Neural cell (in vitro differentiated cells): Measurements from ENCODE around the gene SSBP4.

ENCODE experiments used
- CTCF ChIP-seq: fragments of 450-650 bp; IDR thresholded peaks from 2 replicates; pipeline ENCODE4 v1.5.1; 2014; ENCODE audit warnings: antibody characterized with exemption, mild to moderate bottlenecking, moderate library complexity; ENCODE audit not compliant: poor library complexity, severe bottlenecking
- EZH2 ChIP-seq: fragments of 200-600, 300-800 bp; shearing (Covaris generic), sonication (generic); IDR thresholded peaks from 2 replicates; pipeline ENCODE4 v1.6.1; 2014; ENCODE audit warnings: antibody characterized with exemption, low read length, borderline replicate concordance, mild to moderate bottlenecking; ENCODE audit not compliant: insufficient read depth, poor library complexity, severe bottlenecking
- MXI1 ChIP-seq: fragments of 450-650 bp; conservative IDR thresholded peaks from 2 replicates; pipeline ENCODE4 v1.6.1; 2014; ENCODE audit warnings: antibody characterized with exemption, mild to moderate bottlenecking; ENCODE audit not compliant: poor library complexity, severe bottlenecking
- POLR2AphosphoS5 ChIP-seq: IDR thresholded peaks from 2 replicates; pipeline ENCODE4 v1.6.1; 2012
- TAF1 ChIP-seq: IDR thresholded peaks from 2 replicates; pipeline ENCODE4 v1.6.1; 2012; ENCODE audit warnings: low read depth

DNA sequence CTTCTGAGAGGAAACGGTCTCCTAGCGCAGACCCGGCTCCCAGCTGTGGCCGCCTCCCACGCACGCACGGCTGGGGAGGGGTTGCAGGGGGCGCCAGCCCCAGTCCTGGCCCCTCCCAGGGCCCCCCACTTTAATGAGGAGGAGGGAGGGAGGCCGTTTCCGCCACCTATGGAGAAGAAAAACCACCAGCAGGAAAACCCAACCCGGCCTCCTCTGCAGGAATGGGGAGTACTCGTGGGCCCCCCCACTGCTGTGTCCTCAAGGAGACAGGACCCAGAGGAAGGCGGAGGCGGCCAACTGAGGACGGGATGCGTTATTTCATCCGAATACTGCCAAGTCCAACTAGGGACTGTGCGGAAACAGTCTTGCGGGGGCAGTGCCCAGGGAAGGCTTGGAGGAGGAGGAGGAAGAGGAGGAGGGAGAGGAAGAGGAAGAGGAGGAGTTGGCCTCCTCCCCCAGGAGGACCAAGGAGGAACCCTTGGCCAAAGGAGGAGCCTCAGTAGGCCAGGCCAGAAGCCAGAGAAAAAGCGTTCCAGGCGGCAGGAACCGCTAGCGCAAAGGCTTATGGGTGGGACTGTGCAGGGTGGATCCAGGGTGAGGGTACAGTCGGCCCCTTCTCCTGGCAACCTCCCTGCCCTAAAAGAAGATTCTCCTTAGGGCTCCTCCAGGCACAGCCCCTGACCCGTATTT, 3.9 kb upstream of the SSBP4 start:
- TF ChIP-seq CTCF (no peak), MXI1 (no peak), EZH2 (no peak), POLR2AphosphoS5 (no peak), TAF1 (no peak)
